Activated CD4-positive, alpha-beta T cell treated with anti-CD3 and anti-CD28 coated beads, Interleukin-2, amount 10 ng/mL, durations not matched to agents 24 days and 14 days (primary cell): Measurements from ENCODE around the gene LAMC2. TPM values are rescaled to one million over a fixed set of nuclear protein-coding genes. Genes with fewer than 3 reads are reported as not detected.
"Not testable (repeated sequence)": the region's sequence is repeated elsewhere in the genome, so short reads cannot be mapped to it uniquely, and the experiment has no call there.

Experiments
- DNase-seq: peaks from one replicate; pipeline ENCODE4 v3.0.0; 2022
- H3K27ac Mint-ChIP-seq: one replicate; pipeline ENCODE4 v1.8.0; 2022; ENCODE audit warnings: mild to moderate bottlenecking, mixed read lengths
- H3K27me3 Mint-ChIP-seq: one replicate; pipeline ENCODE4 v1.8.0; 2022; ENCODE audit warnings: mixed read lengths
- H3K36me3 Mint-ChIP-seq: one replicate; pipeline ENCODE4 v1.8.0; 2022; ENCODE audit warnings: low read depth, mild to moderate bottlenecking, mixed read lengths
- H3K4me1 Mint-ChIP-seq: one replicate; pipeline ENCODE4 v1.8.0; 2021; ENCODE audit warnings: mixed read lengths
- H3K4me3 Mint-ChIP-seq: one replicate; pipeline ENCODE4 v1.8.0; 2022; ENCODE audit warnings: mild to moderate bottlenecking, moderate library complexity, mixed read lengths
- H3K9me3 Mint-ChIP-seq: one replicate; pipeline ENCODE4 v1.8.0; 2021; ENCODE audit warnings: mixed read lengths
- intact Hi-C: fragments of 100-400 bp; cut with micrococcal nuclease; formaldehyde crosslinking; loops from one replicate; pipeline ENCODE4 v1.15.1; 2023
- total RNA-seq: library from RNA; stranded (reverse); gene quantifications from 2 replicates; pipeline ENCODE4 v1.2.3, GENCODE V29; 2022

LAMC2 gene
- total RNA-seq, 1 donor from 2014 or later = 0.07 TPM

- Mint-ChIP-seq H3K9me3 (no peaks in the 10 kb centered on the region), H3K4me1 (peaks cover 1% of the 10 kb centered on the region), H3K27ac (no peak overlapping the region), H3K4me3 (no peak overlapping the region), H3K27me3 (peaks cover 2% of the 10 kb centered on the region), H3K36me3 (no peaks in the 10 kb centered on the region)
- intact Hi-C loops = no loop called here
- no peak for DNase-seq
These were observed 65.9 kb downstream of the LAMC2 start for GRCh38 chr1:183251959-183252450.

DNA sequence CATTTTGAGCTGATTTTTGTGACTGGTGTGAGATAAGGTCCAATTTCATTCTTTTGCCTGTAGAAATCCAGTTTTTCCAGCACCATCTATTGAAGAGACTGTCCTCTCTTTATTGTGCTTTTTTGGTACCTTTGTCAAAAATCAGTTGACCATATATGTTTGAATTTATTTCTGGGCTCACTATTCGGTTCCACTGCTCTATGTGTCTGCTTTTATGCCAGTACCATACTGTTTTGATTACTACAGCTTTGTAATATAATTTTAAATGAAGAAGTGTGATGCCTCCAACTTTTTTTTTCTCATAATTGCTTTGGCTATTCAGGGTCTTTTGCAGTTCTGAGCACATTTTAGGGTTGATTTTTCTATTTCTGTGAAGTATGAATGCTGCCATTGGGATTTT lies 69.0 kb downstream of the LAMC2 start:
- Mint-ChIP-seq H3K9me3 (no peaks in the 10 kb centered on the region), H3K27ac (no peak overlapping the region)

GRCh38 chr1:183259924-183260323 lies 73.9 kb downstream of the LAMC2 start:
- Mint-ChIP-seq H3K27me3 (peaks cover 12% of the 10 kb centered on the region), H3K4me3 (no peak overlapping the region), H3K9me3 (no peaks in the 10 kb centered on the region), H3K36me3 (no peaks in the 10 kb centered on the region), H3K4me1 (no peaks in the 10 kb centered on the region), H3K27ac (no peak overlapping the region)
- no peak for DNase-seq
- intact Hi-C loops = no loop called here

More for the DNA sequence above, 69.0 kb downstream of the LAMC2 start:
- intact Hi-C loops = no loop called here
- no peak for DNase-seq
- Mint-ChIP-seq H3K36me3 (no peaks in the 10 kb centered on the region), H3K4me1 (no peaks in the 10 kb centered on the region), H3K4me3 (no peak overlapping the region), H3K27me3 (peaks cover 9% of the 10 kb centered on the region)

- no peak overlapping the region for H3K27ac Mint-ChIP-seq
- no peaks in the 10 kb centered on the region for H3K4me1 Mint-ChIP-seq
- no peak for DNase-seq
- H3K4me3 Mint-ChIP-seq = no peak overlapping the region
- H3K36me3 Mint-ChIP-seq = no peaks in the 10 kb centered on the region
- peaks cover 18% of the 10 kb centered on the region for H3K27me3 Mint-ChIP-seq
- H3K9me3 Mint-ChIP-seq = no peaks in the 10 kb centered on the region
- intact Hi-C loops = no loop called here
These were observed 76.7 kb downstream of the LAMC2 start for GRCh38 chr1:183262628-183263200.

GRCh38 chr1:183263886-183264602 lies 78.0 kb downstream of the LAMC2 start:
- H3K4me1 Mint-ChIP-seq = no peaks in the 10 kb centered on the region
- H3K9me3 Mint-ChIP-seq = no peaks in the 10 kb centered on the region
- peaks cover 17% of the 10 kb centered on the region for H3K27me3 Mint-ChIP-seq
- H3K4me3 Mint-ChIP-seq = no peak overlapping the region
- intact Hi-C loops = no loop called here
- no peak overlapping the region for H3K27ac Mint-ChIP-seq
- no peaks in the 10 kb centered on the region for H3K36me3 Mint-ChIP-seq
- no peak for DNase-seq

DNA sequence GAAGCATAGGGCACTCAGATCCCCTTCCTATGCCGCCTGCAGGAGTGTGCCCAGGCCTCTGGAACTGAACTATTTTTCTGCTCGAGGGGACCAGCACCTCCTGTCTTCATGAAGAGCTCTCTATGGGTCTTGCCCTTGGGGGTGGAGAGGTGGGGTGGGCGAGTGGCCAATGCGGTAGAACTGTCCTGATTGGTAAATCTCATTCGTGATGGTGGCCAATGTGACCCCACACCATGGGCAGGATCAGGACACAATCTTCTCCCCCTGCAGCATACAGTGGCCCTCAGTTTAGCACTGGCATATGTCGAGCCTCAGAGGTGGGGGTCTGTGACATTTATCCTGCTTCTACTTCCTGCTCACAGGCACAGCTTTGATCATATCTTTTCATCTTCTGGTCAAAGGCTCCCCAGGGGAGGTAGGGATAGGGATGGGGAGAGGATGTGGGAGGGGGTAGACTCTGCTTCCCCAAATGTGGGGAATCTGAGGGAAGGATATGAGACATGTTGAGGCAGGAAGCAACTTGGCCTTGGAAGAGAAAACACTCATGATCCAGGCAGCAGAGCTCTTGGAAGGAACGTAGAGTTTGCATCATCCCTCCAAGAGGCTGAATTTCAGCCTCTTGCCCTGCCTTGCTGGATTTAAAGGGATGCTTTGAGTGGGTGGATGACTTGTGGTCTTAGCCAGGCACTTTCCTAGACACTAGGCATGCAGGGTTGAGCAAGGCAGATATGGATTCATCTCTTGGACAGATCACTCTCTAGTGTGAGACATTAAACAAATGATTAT lies 81.8 kb downstream of the LAMC2 start:
- no peak overlapping the region for H3K4me3 Mint-ChIP-seq
- H3K9me3 Mint-ChIP-seq = no peaks in the 10 kb centered on the region
- no peaks in the 10 kb centered on the region for H3K4me1 Mint-ChIP-seq
- intact Hi-C loops = no loop called here
- no peak overlapping the region for H3K27ac Mint-ChIP-seq
- DNase-seq = no peak
- H3K27me3 Mint-ChIP-seq = peaks cover 14% of the 10 kb centered on the region
- H3K36me3 Mint-ChIP-seq = no peaks in the 10 kb centered on the region

DNA sequence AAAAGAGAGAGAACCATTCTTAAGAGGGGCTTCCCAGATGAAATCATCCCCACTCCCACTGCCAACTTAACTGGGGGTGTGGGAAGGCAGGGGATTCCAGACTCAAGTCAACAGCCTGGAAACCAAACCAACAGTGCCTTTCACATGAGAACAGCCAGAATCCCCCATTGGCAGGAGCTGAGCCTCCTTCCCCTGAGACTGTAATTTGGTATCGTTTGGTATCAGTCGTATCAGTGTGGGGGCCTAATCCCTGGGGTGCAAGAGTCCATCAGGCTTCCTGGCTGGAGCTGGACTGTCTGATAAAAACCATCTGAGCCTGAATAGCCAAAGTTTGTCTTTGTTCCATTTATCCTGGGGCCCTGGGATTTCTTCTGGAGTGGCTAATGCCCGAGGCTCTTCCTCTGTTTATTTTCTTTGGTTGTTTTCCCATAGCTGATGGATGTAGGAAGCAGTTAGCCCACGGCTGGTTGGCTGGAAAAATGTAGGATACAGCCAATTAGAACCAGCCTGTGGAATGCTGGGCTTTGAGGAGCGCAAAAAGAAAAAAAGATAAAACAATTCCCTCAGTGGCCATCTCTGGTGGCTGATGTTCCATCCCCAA lies 84.6 kb downstream of the LAMC2 start:
- Mint-ChIP-seq H3K36me3 (no peaks in the 10 kb centered on the region), H3K9me3 (no peaks in the 10 kb centered on the region), H3K27me3 (peaks cover 12% of the 10 kb centered on the region), H3K27ac (no peak overlapping the region), H3K4me3 (no peak overlapping the region), H3K4me1 (no peaks in the 10 kb centered on the region)
- DNase-seq = no peak
- intact Hi-C loops = no loop called here

- Mint-ChIP-seq H3K4me1 (no peaks in the 10 kb centered on the region), H3K4me3 (no peak overlapping the region), H3K9me3 (no peaks in the 10 kb centered on the region), H3K27ac (no peak overlapping the region), H3K36me3 (no peaks in the 10 kb centered on the region), H3K27me3 (peaks cover 5% of the 10 kb centered on the region)
- DNase-seq = no peak
- intact Hi-C loops = no loop called here
These were observed 86.4 kb downstream of the LAMC2 start for GRCh38 chr1:183272390-183272848.

GRCh38 chr1:183273300-183273699 lies 87.2 kb downstream of the LAMC2 start:
- Mint-ChIP-seq H3K4me3 (no peak overlapping the region), H3K36me3 (no peaks in the 10 kb centered on the region), H3K27me3 (peaks cover 2% of the 10 kb centered on the region), H3K27ac (no peak overlapping the region), H3K4me1 (no peaks in the 10 kb centered on the region), H3K9me3 (no peaks in the 10 kb centered on the region)
- intact Hi-C loops = no loop called here
- no peak for DNase-seq

DNA sequence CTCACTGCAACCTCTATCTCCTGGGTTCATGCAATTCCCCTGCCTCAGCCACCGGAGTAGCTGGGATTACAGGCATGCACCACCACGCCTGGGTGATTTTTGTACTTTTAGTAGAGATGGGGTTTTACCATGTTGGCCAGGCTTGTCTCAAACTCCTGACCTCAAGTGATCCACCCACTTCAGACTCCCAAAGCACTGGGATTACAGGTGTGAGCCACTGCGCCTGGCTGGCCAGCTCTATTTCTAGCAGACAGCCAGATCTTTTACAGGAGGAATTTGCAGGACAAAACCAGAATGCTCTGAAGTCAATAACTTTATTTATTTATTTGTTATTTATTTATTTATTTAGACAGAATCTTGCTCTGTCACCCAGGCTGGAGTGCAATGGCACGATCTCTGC lies 87.9 kb downstream of the LAMC2 start:
- intact Hi-C loops, H3K4me3 Mint-ChIP-seq, H3K27ac Mint-ChIP-seq, H3K4me1 Mint-ChIP-seq, H3K9me3 Mint-ChIP-seq, H3K36me3 Mint-ChIP-seq, H3K27me3 Mint-ChIP-seq, DNase-seq: not testable (repeated sequence)

GRCh38 chr1:183274836-183275235 lies 88.8 kb downstream of the LAMC2 start:
- peaks cover 2% of the 10 kb centered on the region for H3K27me3 Mint-ChIP-seq
- H3K27ac Mint-ChIP-seq = no peak overlapping the region
- peaks cover 6% of the 10 kb centered on the region for H3K4me1 Mint-ChIP-seq
- H3K9me3 Mint-ChIP-seq = no peaks in the 10 kb centered on the region
- H3K36me3 Mint-ChIP-seq = no peaks in the 10 kb centered on the region
- no peak for DNase-seq
- intact Hi-C loops = no loop called here
- H3K4me3 Mint-ChIP-seq = no peak overlapping the region

DNA sequence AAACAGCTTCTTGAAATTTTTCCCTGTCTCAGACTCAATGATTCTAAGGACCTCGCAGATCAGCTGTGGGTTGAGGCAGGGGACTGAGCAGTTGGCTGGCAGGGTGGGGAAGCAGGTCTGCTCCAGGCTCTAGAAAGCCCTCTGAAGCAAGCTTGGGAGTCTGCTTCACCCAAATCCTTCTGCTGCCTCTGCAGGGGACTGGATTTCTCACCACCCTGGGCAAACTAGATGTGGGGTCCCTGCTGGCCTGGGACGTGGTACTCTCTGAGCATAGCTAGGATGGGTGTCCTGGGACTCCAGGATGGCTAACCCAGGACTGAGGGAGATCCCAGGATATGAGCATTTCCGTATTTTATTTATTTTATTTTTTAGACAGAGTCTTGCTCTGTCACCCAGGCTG lies 89.3 kb downstream of the LAMC2 start:
- intact Hi-C loops = no loop called here
- no peak for DNase-seq
- Mint-ChIP-seq H3K36me3 (no peaks in the 10 kb centered on the region), H3K27ac (no peak overlapping the region), H3K27me3 (peaks cover 2% of the 10 kb centered on the region), H3K4me3 (no peak overlapping the region), H3K4me1 (peaks cover 6% of the 10 kb centered on the region), H3K9me3 (no peaks in the 10 kb centered on the region)

DNA sequence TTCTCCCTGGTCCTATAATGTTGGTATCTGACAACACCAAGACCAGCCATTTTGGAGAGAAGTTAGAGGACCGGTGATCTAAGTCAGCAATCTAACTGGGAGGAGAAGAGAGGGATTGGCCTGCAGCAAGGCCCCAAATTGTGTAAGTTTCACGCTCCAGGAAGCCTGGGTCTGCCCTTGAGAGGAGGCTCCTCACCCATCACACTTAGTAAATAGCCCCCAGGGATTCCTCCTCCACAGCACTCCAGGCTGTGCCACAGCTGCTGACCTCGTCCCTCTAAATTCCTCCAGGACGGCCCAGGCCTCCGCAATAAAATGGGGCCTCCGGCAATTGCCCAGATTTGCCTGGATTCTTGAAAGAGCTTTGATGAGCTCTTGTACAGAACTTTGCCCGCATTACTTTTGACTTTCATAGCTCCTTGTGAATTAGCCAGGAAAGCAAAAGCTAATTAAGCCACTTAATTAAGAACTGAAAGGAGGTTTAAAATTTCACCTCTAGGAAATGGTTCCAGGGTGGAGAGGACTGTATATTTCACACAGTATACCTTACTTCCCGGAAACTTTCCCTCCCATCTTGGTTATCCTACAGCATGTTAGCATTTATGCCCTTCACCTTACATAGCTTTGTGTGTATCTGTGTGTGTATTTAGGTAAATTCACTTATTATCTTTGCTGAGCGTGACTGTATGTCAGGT lies 90.5 kb downstream of the LAMC2 start:
- Mint-ChIP-seq H3K27me3 (peaks cover 2% of the 10 kb centered on the region), H3K4me3 (no peak overlapping the region), H3K27ac (no peak overlapping the region), H3K4me1 (peaks cover 6% of the 10 kb centered on the region), H3K9me3 (no peaks in the 10 kb centered on the region), H3K36me3 (no peaks in the 10 kb centered on the region)
- DNase-seq = no peak
- intact Hi-C loops = no loop called here
